Transverse colon (tissue), 4 donors: ENCODE measurements around the gene RPRD1B. TPM values are rescaled to one million over a fixed set of nuclear protein-coding genes. Genes with fewer than 3 reads are reported as not detected.

Source experiments
- DNase-seq: peaks from one replicate; pipeline ENCODE4 v3.0.0-alpha.2; 2019
- H3K27ac ChIP-seq, 4 donors: fragments of 200-600 bp; sonication (generic); 2 replicates each; pipeline ENCODE4 v1.5.1; 2016 to 2018; ENCODE audit warnings: inconsistent platforms in 4 of 4
- H3K27me3 ChIP-seq: fragments of 200-600 bp; sonication (generic); 2 replicates; pipeline ENCODE4 v1.5.1; 2017; ENCODE audit warnings: inconsistent platforms
- H3K36me3 ChIP-seq, 4 donors: fragments of 200-600 bp; sonication (generic); 2 replicates each; pipeline ENCODE4 v1.5.1; 2017 to 2019; ENCODE audit warnings: inconsistent platforms in 4 of 4
- H3K4me1 ChIP-seq, 4 donors: fragments of 200-600 bp; sonication (generic); 2 replicates each; pipeline ENCODE4 v1.5.1; 2017 to 2020; ENCODE audit warnings: inconsistent platforms in 4 of 4
- H3K4me3 ChIP-seq, 4 donors: fragments of 200-600 bp; sonication (generic); 1 replicate in 1 of 4; 2 replicates in 3 of 4; pipeline versions ENCODE4 v1.5.1 to v1.6.1; 2017 to 2019; ENCODE audit warnings: inconsistent platforms in 4 of 4
- H3K9me3 ChIP-seq, 2 donors: fragments of 200-600 bp; sonication (generic); 2 replicates each; pipeline ENCODE4 v1.5.1; 2017 to 2019; ENCODE audit warnings: inconsistent platforms in 2 of 2
- CTCF ChIP-seq, 5 experiments: fragments of 200-600 bp in 3 of 5; fragments of 450-650 bp in 2 of 5; sonication (generic) in 3 of 5; IDR thresholded peaks; 1 replicate in 2 of 5; 2 replicates in 3 of 5; pipeline ENCODE4 v1.5.1; 2016 to 2017; ENCODE audit warnings: antibody characterized with exemption in 5 of 5, inconsistent platforms in 3 of 5, mild to moderate bottlenecking in 2 of 5, moderate library complexity in 1 of 5
- EP300 ChIP-seq: sonication (generic); formaldehyde crosslinking; IDR thresholded peaks from one replicate; pipeline ENCODE4 v1.6.1; 2017; ENCODE audit warnings: antibody characterized with exemption, low read depth
- POLR2A ChIP-seq: fragments of 450-650 bp; IDR thresholded peaks from one replicate; pipeline ENCODE4 v1.6.1; 2016; ENCODE audit warnings: antibody characterized with exemption, mild to moderate bottlenecking, moderate library complexity
- POLR2AphosphoS5 ChIP-seq, 3 donors: sonication (generic); formaldehyde crosslinking; IDR thresholded peaks; one replicate each; pipeline ENCODE4 v1.6.1; 2016; ENCODE audit warnings: antibody characterized with exemption in 3 of 3
- WGBS, 2 donors: methylation state at CpG; one replicate each; pipeline ENCODE4 v1.1.5; 2018; ENCODE audit warnings: low coverage in 1 of 2; 5-methylcytosine and 5-hydroxymethylcytosine counted together
- in situ Hi-C, 4 donors: fragments of 200-750 bp; cut with MboI; loops; one replicate each; pipeline versions ENCODE4 v1.15.0 to v1.15.1; 2017; ENCODE audit warnings: low sequenced_read_pairs in 3 of 4, low pct_ligation_motif_present in 1 of 4, low pct_unique_long_range_greater_than_20kb in 1 of 4
- intact Hi-C: fragments of 100-400 bp; cut with DNase I; formaldehyde crosslinking; loops from one replicate; pipeline ENCODE4 v1.15.1; 2023; ENCODE audit warnings: low total_unique reads
- total RNA-seq, 4 donors: library from RNA; depleted of rRNA; stranded (reverse); fragments of >200 nt; gene quantifications; one replicate each; pipeline ENCODE4 v1.1.0, GENCODE V29; 2016

RPRD1B gene
- total RNA-seq, 4 donors from 2014 or later = 16.5 to 35.9 (median 21.0) TPM

DNA sequence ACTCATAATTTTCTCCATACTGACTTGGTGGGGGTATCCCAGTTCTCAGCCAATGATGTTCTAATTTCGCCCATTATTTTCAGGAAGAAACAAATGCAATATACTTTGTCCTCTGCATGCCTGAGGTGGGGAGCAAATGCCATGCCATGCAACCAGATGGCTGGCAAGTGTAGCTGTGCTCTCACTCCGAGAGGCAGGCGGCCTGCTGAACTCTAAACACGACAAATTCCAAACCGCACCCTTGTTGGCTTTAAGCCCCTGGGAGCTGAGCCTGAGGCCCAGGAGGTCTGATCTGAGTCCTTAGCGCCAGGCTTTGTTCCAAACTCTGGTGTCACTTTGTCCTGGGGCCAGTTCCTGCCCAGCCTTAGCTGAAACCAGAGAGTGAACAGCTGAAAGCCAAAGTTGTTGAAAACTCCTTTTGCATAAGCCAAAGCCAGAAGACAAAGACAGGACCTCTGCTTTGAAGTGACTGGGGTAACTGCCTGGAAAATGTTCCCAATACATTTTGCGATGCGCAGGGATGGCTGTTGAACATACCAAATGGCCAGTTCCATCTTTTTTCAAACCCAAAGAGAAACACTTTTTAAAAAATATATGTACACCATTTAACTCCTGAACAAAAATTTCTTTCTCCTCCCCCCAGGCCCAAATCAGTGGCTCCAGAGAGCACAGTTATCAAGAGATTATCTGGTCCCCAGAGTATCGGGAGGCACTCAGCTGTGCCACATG is 46.5 kb upstream of the RPRD1B start:
- in situ Hi-C loops (loop anchor here in 2 of 4 donors (25.0 kb wide), 1 partner anchor 425 kb away; no protein-coding TSS in a partner anchor), intact Hi-C loops (loop anchor here (10.0 kb wide), 1 partner anchor 232 kb away; no protein-coding TSS in a partner anchor)
- WGBS, 2 donors = 61 to 90% methylated on average over 2 to 9 of the region's 9 CpGs
- Histone ChIP-seq H3K4me3 (no peak overlapping the region), H3K36me3 (no peaks in the 10 kb centered on the region), H3K4me1 (peaks cover 8 to 42% (median 34%) of the 10 kb centered on the region in 4 donors), H3K27ac (peak overlapping the region in 3 of 4 donors; percentile 16 to 36 (median 22)), H3K9me3 (no peaks in the 10 kb centered on the region), H3K27me3 (no peaks in the 10 kb centered on the region)
- DNase-seq = peak; percentile 35
- TF ChIP-seq POLR2A (no peak), EP300 (no peak), CTCF (IDR thresholded peaks at IDR 0.05) (no peak), POLR2AphosphoS5 (IDR thresholded peaks at IDR 0.05) (no peak)

DNA sequence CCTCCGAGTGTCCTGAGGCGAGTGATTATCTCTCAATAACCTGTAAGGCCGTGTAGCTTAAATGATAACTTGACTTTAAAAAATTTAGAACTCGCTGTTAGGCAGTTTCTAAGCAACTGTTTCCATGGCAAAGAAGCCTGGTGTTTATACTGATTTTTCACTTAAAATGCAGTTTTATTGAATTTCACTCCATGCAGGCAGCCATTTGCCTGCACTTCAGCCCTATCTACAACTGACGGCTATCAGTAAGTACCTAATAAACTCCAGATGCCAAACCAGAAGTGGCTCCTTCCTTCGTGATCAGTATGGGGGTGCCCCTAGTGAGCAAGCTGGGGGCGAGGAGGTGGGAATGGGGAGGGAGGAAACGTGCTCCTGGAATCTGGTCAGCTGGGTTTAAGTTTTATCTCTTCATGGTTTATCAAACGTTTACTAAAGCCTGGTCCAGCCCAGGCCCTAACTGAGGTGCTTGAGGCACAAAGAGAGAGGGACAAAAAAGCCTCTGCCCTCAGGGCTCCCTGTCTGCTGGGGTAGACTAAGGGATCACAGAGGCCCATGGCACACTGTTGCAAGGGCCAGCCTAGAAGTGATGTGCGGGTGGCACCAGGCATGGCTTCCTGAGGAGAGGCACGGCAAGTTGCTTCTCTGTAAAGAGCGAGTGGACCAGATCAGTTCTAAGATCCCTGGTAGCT is 45.8 kb upstream of the RPRD1B start:
- 80 to 86% methylated on average over 2 to 12 of the region's 12 CpGs for WGBS, 2 donors
- TF ChIP-seq POLR2A = no peak
- TF ChIP-seq POLR2AphosphoS5 (IDR thresholded peaks at IDR 0.05) = no peak
- no peak for TF ChIP-seq EP300
- TF ChIP-seq CTCF (IDR thresholded peaks at IDR 0.05) = no peak
- intact Hi-C loops = loop anchor here (10.0 kb wide), 1 partner anchor 233 kb away; no protein-coding TSS in a partner anchor
- no peaks in the 10 kb centered on the region for H3K27me3 ChIP-seq
- no peak overlapping the region for H3K4me3 ChIP-seq
- H3K4me1 ChIP-seq = peaks cover 14 to 49% (median 39%) of the 10 kb centered on the region in 4 donors
- no peak for DNase-seq
- in situ Hi-C loops = loop anchor here in 2 of 4 donors (25.0 kb wide), 1 partner anchor 425 kb away; no protein-coding TSS in a partner anchor
- peak overlapping the region in 3 of 4 donors; percentile 16 to 36 (median 22) for H3K27ac ChIP-seq
- no peaks in the 10 kb centered on the region for H3K9me3 ChIP-seq
- H3K36me3 ChIP-seq = no peaks in the 10 kb centered on the region

DNA sequence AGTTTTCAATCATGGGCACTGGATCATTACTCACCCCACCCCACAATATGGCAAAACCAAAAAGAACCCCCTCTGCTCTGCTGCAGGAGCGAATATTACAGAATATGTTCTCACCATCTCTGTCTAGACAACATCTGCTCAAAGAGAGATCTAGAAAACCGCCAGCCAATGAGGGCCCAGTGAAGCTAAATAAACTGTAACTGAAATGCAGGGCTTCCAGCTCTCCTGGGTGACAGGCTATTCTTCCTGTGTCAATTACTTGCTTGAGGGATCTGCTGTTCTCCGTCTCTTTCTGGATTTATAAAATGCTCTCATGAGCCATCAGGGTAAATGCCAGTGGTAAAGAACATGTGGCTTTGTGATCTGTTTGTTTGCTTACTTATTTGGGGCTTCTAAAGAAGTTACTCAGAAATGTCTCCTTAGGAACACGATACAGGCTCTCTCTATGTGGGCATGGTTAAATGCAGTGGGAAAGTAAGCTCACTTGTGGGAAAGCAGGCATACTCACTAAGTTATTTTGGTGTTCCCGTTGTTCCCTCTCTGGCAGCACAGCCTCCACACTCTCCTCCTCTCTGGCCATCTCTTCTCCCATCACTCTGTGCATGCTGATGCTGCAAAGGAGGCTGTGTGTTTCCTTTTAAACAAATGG is 45.1 kb upstream of the RPRD1B start:
- WGBS, 2 donors = 92 to 100% methylated on average over 1 to 5 of the region's 5 CpGs
- H3K27me3 ChIP-seq = no peaks in the 10 kb centered on the region
- no peak overlapping the region for H3K4me3 ChIP-seq
- no peak for TF ChIP-seq POLR2AphosphoS5 (IDR thresholded peaks at IDR 0.05)
- intact Hi-C loops = loop anchor here (10.0 kb wide), 1 partner anchor 234 kb away; no protein-coding TSS in a partner anchor
- no peaks in the 10 kb centered on the region for H3K36me3 ChIP-seq
- peaks cover 14 to 56% (median 43%) of the 10 kb centered on the region in 4 donors for H3K4me1 ChIP-seq
- in situ Hi-C loops = loop anchor here in 2 of 4 donors (25.0 kb wide), 1 partner anchor 426 kb away; no protein-coding TSS in a partner anchor
- no peak for DNase-seq
- no peaks in the 10 kb centered on the region for H3K9me3 ChIP-seq
- H3K27ac ChIP-seq = no peak overlapping the region

DNA sequence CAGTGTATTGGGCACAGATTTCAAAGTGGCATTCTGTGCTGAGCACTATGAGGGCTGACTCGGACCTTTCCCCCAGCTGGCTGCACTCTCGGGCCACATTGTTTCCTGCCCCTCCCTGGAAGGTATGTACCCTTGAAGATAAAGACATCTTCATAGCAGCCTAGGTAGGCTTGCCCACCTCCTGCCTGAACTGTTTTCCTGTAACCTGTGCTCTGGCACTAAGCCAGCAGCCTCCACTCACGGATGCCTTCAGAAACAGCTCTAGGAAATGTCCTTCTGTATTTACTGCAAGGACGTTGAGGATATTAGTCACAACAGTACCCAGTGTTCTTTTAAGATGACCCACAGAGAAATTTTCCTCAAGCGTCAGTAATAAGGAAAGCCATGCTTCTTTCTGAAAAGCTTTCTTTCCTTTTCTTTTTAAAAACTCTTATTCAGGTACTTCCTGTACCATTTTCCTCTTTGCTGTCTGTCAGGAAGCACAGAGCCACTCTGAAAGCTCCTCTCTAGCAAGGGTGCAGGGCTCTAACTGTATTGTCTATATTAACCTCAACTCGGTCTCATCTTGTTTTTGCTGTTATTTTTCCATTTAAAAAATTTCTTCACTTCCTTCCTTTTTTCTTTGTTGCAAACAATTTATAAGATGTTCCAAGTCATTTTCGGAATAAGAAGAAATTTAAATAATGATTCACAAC is 43.8 kb upstream of the RPRD1B start:
- H3K9me3 ChIP-seq = no peaks in the 10 kb centered on the region
- H3K4me1 ChIP-seq = peaks cover 14 to 63% (median 49%) of the 10 kb centered on the region in 4 donors
- 63% methylated on average over 4 to 7 of the region's 7 CpGs for WGBS, 2 donors
- intact Hi-C loops = loop anchor here (5.0 to 10.0 kb wide), 3 partner anchors 235 to 605 kb away; no protein-coding TSS in a partner anchor
- H3K36me3 ChIP-seq = no peaks in the 10 kb centered on the region
- in situ Hi-C loops = loop anchor here in 3 of 4 donors (10.0 to 25.0 kb wide), 2 partner anchors 415 to 427 kb away; no protein-coding TSS in a partner anchor
- H3K4me3 ChIP-seq = no peak overlapping the region
- peak in 1 of 3 donors; percentile 34 for TF ChIP-seq POLR2AphosphoS5 (IDR thresholded peaks at IDR 0.05)
- no peak for TF ChIP-seq POLR2A
- no peaks in the 10 kb centered on the region for H3K27me3 ChIP-seq
- DNase-seq = peak; percentile 66
- peak overlapping the region in 3 of 4 donors; percentile 43 to 61 (median 53) for H3K27ac ChIP-seq
